HepG2 (cell line): ENCODE measurements around the gene ARL2.

Experiments used
- ARID3A ChIP-seq: IDR thresholded peaks from 2 replicates; pipeline ENCODE4 v1.6.1; 2012; ENCODE audit warnings: low read depth, low read length, improper control_type of control experiment
- CTCF ChIP-seq: sonication (generic); formaldehyde crosslinking; IDR thresholded peaks from 2 replicates; pipeline ENCODE4 v1.5.0; 2020; ENCODE audit warnings: mild to moderate bottlenecking, missing genetic modification reagents, moderate library complexity
- E2F5 ChIP-seq: sonication (generic); formaldehyde crosslinking; conservative IDR thresholded peaks from 2 replicates; pipeline ENCODE4 v1.4.0; 2020; ENCODE audit warnings: missing genetic modification reagents
- MAF1 ChIP-seq: sonication (generic); formaldehyde crosslinking; IDR thresholded peaks from 2 replicates; pipeline ENCODE4 v1.5.0; 2020; ENCODE audit warnings: missing genetic modification reagents, borderline replicate concordance
- ONECUT2 ChIP-seq: sonication (generic); formaldehyde crosslinking; IDR thresholded peaks from 2 replicates; pipeline ENCODE4 v1.4.0; 2020; ENCODE audit warnings: missing genetic modification reagents
- PBX2 ChIP-seq: IDR thresholded peaks from 2 replicates; pipeline ENCODE4 v1.6.1; 2016; ENCODE audit warnings: control low read depth
- POLR2AphosphoS2 ChIP-seq: IDR thresholded peaks from 2 replicates; pipeline ENCODE4 v1.6.1; 2011; ENCODE audit warnings: low read depth, low read length, improper control_type of control experiment
- ZNF280D ChIP-seq: sonication (generic); formaldehyde crosslinking; IDR thresholded peaks from 2 replicates; pipeline ENCODE4 v1.5.1; 2020; ENCODE audit warnings: mild to moderate bottlenecking, missing genetic modification reagents

GRCh38 chr11:65035579-65035978 is 21.6 kb downstream of the ARL2 start:
- TF ChIP-seq MAF1 (CRISPR knock-in tag) (no peak), CTCF (CRISPR knock-in tag) (no peak), ZNF280D (CRISPR knock-in tag) (no peak), E2F5 (no peak), ARID3A (no peak), POLR2AphosphoS2 (no peak), ONECUT2 (CRISPR knock-in tag) (no peak), PBX2 (CRISPR knock-in tag) (no peak)
